COLO829 (cell line): ENCODE results near the gene GPATCH3.

Experiments
- DNase-seq: peaks from one replicate; pipeline ENCODE4 v3.0.0; 2012; ENCODE audit warnings: low spot score

Gene GPATCH3

DNA sequence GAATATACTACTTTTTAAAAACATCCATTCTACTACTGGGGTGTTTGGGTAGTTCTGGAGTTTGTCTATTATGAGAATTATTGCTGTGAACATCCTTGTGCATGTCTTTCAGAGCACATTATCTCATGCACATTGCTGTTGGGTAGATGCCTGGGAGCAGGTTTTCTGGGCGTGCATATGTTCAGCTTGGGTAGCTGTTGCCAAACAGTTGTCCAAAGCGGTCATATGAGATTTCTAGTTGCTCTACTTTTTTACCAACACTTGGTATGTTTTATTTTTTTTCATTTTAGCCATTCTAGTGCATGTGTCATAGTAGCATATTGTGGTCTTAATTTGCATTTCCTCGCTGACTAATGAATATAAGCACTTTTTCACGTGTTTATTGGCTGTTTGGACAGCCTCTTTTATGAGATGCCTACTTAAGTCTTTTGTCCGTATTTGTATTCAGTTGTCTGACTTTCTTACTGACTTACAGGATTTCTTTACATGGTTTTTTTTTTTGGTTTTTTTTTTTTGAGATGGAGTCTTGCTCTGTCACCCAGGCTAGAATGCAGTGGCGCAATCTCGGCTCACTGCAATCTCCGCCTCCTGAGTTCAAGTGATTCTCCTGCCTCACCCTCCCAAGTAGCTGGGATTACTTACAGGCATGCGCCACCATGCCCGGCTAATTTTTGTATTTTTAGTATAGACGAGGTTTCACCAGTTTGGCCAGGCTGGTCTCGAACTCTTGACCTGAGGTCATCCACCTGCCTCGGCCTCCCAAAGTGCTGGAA lies 55.7 kb downstream of the GPATCH3 start:
- no peak for DNase-seq
